ENCODE measurements around the gene ZC3H12C.

GRCh38 chr11:110219006-110219785 lies 126.0 kb downstream of the ZC3H12C start:
- TF ChIP-seq, protein P1, sequence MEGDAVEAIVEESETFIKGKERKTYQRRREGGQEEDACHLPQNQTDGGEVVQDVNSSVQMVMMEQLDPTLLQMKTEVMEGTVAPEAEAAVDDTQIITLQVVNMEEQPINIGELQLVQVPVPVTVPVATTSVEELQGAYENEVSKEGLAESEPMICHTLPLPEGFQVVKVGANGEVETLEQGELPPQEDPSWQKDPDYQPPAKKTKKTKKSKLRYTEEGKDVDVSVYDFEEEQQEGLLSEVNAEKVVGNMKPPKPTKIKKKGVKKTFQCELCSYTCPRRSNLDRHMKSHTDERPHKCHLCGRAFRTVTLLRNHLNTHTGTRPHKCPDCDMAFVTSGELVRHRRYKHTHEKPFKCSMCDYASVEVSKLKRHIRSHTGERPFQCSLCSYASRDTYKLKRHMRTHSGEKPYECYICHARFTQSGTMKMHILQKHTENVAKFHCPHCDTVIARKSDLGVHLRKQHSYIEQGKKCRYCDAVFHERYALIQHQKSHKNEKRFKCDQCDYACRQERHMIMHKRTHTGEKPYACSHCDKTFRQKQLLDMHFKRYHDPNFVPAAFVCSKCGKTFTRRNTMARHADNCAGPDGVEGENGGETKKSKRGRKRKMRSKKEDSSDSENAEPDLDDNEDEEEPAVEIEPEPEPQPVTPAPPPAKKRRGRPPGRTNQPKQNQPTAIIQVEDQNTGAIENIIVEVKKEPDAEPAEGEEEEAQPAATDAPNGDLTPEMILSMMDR (IDR thresholded peaks at IDR 0.05): no peak
- TF ChIP-seq POLR2A (IDR thresholded peaks at IDR 0.05): no peak
